Spleen (tissue), 11 donors: ENCODE measurements around the gene CPSF4. TPM values are rescaled to one million over a fixed set of nuclear protein-coding genes. Genes with fewer than 3 reads are reported as not detected.

Experiments
- DNase-seq: peaks from one replicate; pipeline ENCODE4 v3.0.0-alpha.2; 2020
- H3K27ac ChIP-seq, 8 donors: fragments of 200-600 bp; sonication (generic) in 7 of 8; 1 replicate in 4 of 8; 2 replicates in 4 of 8; pipeline versions ENCODE4 v1.5.0 to v1.8.0; 2016 to 2021; ENCODE audit warnings: inconsistent platforms in 4 of 8, mild to moderate bottlenecking in 4 of 8, moderate library complexity in 1 of 8
- H3K27me3 ChIP-seq, 7 donors: fragments of 200-600 bp; sonication (generic) in 6 of 7; replicated peaks in 1 of 7; 1 replicate in 4 of 7; 2 replicates in 3 of 7; pipeline versions ENCODE4 v1.5.0 to v1.8.0; 2016 to 2021; ENCODE audit warnings: inconsistent platforms in 3 of 7, mild to moderate bottlenecking in 1 of 7
- H3K36me3 ChIP-seq, 6 donors: fragments of 200-600 bp; sonication (generic) in 5 of 6; 1 replicate in 4 of 6; 2 replicates in 2 of 6; pipeline versions ENCODE4 v1.5.0 to v1.8.0; 2016 to 2021; ENCODE audit warnings: inconsistent platforms in 2 of 6
- H3K4me1 ChIP-seq, 6 donors: fragments of 200-600 bp; sonication (generic) in 5 of 6; 1 replicate in 3 of 6; 2 replicates in 3 of 6; pipeline versions ENCODE4 v1.5.0 to v1.8.0; 2016 to 2021; ENCODE audit warnings: inconsistent platforms in 3 of 6
- H3K4me3 ChIP-seq, 8 donors: fragments of 200-600 bp; sonication (generic) in 7 of 8; 1 replicate in 4 of 8; 2 replicates in 4 of 8; pipeline versions ENCODE4 v1.5.0 to v1.8.0; 2016 to 2021; ENCODE audit warnings: inconsistent platforms in 4 of 8, mild to moderate bottlenecking in 4 of 8, moderate library complexity in 2 of 8
- H3K9me3 ChIP-seq, 8 donors: fragments of 200-600 bp; sonication (generic) in 7 of 8; 1 replicate in 4 of 8; 2 replicates in 4 of 8; pipeline versions ENCODE4 v1.5.0 to v1.8.0; 2016 to 2021; ENCODE audit warnings: inconsistent platforms in 4 of 8
- CTCF ChIP-seq, 11 experiments: fragments of 200-600 bp in 7 of 11; fragments of 450-650 bp in 4 of 11; sonication (generic) in 4 of 11; IDR thresholded peaks in 8 of 11; conservative IDR thresholded peaks in 3 of 11; 1 replicate in 7 of 11; 2 replicates in 4 of 11; pipeline versions ENCODE4 v1.4.0 to v1.8.0; 2016 to 2021; ENCODE audit warnings: antibody characterized with exemption in 11 of 11, inconsistent platforms in 4 of 11, mild to moderate bottlenecking in 1 of 11
- POLR2A ChIP-seq, 3 donors: fragments of 450-650 bp; IDR thresholded peaks; one replicate each; pipeline ENCODE4 v1.5.1; 2017; ENCODE audit warnings: antibody characterized with exemption in 3 of 3, mild to moderate bottlenecking in 1 of 3
- POLR2AphosphoS5 ChIP-seq, 3 donors: sonication (generic); formaldehyde crosslinking; IDR thresholded peaks; one replicate each; pipeline ENCODE4 v1.5.1; 2017; ENCODE audit warnings: antibody characterized with exemption in 3 of 3
- WGBS, 5 donors: extraction: QIAGEN DNeasy Blood & Tissue Kit in 3 of 5; methylation state at CpG; one replicate each; pipeline versions ENCODE4 v1.1.5 to v1.1.7; 2013 to 2018; 5-methylcytosine and 5-hydroxymethylcytosine counted together
- intact Hi-C: fragments of 100-400 bp; cut with DNase I; formaldehyde crosslinking; loops from one replicate; pipeline ENCODE4 v1.15.0; 2023; ENCODE audit warnings: low total_unique reads
- polyA plus RNA-seq, 3 donors: library from polyadenylated mRNA; stranded (reverse); fragments of 200-250 nt; gene quantifications; one replicate each; pipeline ENCODE4 v1.2.1, GENCODE V29; 2013
- total RNA-seq, 7 donors: library from RNA; depleted of rRNA in 3 of 7; stranded (reverse); fragments of >200 nt in 3 of 7; fragmentation: NEBNext Ultra II Directional in 4 of 7; extraction: Animal tissue kit (Norgen Biotek cat#: 25700) in 4 of 7; gene quantifications; one replicate each; pipeline versions ENCODE4 v1.1.0 to v1.2.1, GENCODE V29; 2016 to 2021
- donor health status: healthy with polysubstance abuse.
- donor health status: DM: no; HTN: no; CAD: no; lungs with moderate emphysema.
- donor health status: DM: no; HTN: no; CAD: no.
- donor health status: Bipolar disorder and iron deficiency.
- donor health status: healthy.
- donor health status: DM: no; HTN: no; CAD: no.
- donor health status: DM: yes; HTN: yes; CAD: no.

CPSF4 gene
- total and polyA plus RNA-seq, 10 donors: 28.7 to 49.6 (median 36.9) TPM

GRCh38 chr7:99493823-99494222 lies 55.1 kb downstream of the CPSF4 start:
- peaks cover 12 to 98% (median 68%) of the 10 kb centered on the region in 6 donors for H3K36me3 ChIP-seq
- peaks cover 7 to 33% (median 30%) of the 10 kb centered on the region in 8 donors for H3K9me3 ChIP-seq
- WGBS, 5 donors: 97 to 100% (median 99%) methylated on average over 6 of the region's 6 CpGs
- TF ChIP-seq POLR2A (IDR thresholded peaks at IDR 0.05): no peak
- TF ChIP-seq CTCF (IDR thresholded peaks at IDR 0.05 in 8 of 11, conservative IDR thresholded peaks at IDR 0.05 in 3 of 11): no peak
- TF ChIP-seq POLR2AphosphoS5 (IDR thresholded peaks at IDR 0.05): no peak
- peaks cover 17 to 34% (median 26%) of the 10 kb centered on the region in 6 donors for H3K4me1 ChIP-seq
- H3K4me3 ChIP-seq: peak overlapping the region in 1 of 8 donors; percentile 13
- H3K27ac ChIP-seq: no peak overlapping the region
- no peaks in the 10 kb centered on the region for H3K27me3 ChIP-seq
- intact Hi-C loops: no loop called here
- no peak for DNase-seq

- DNase-seq: no peak
- Histone ChIP-seq H3K9me3 (peaks cover 7 to 28% (median 26%) of the 10 kb centered on the region in 8 donors), H3K27ac (peak overlapping the region in 5 of 8 donors; percentile 96 to 99 (median 98)), H3K36me3 (peaks cover 12 to 58% (median 48%) of the 10 kb centered on the region in 6 donors), H3K27me3 (no peaks in the 10 kb centered on the region), H3K4me1 (peaks cover 22 to 54% (median 39%) of the 10 kb centered on the region in 6 donors), H3K4me3 (peak overlapping the region; percentile 85 to 99 (median 97))
- 55 to 72% (median 64%) methylated on average over 6 of the region's 6 CpGs for WGBS, 5 donors
- TF ChIP-seq POLR2A (IDR thresholded peaks at IDR 0.05) (no peak), POLR2AphosphoS5 (IDR thresholded peaks at IDR 0.05) (no peak), CTCF (IDR thresholded peaks at IDR 0.05 in 8 of 11, conservative IDR thresholded peaks at IDR 0.05 in 3 of 11) (no peak)
- intact Hi-C loops: no loop called here
Observed at GRCh38 chr7:99497766-99498545, 59.2 kb downstream of the CPSF4 start.

GRCh38 chr7:99498546-99498944 lies 59.8 kb downstream of the CPSF4 start:
- intact Hi-C loops: no loop called here
- peak; percentile 73 for DNase-seq
- H3K9me3 ChIP-seq: peaks cover 5 to 22% (median 21%) of the 10 kb centered on the region in 8 donors
- H3K4me3 ChIP-seq: peak overlapping the region; percentile 85 to 99 (median 97)
- TF ChIP-seq POLR2A (IDR thresholded peaks at IDR 0.05): no peak
- TF ChIP-seq POLR2AphosphoS5 (IDR thresholded peaks at IDR 0.05): no peak
- TF ChIP-seq CTCF (IDR thresholded peaks at IDR 0.05 in 8 of 11, conservative IDR thresholded peaks at IDR 0.05 in 3 of 11): no peak
- peaks cover 11 to 52% (median 42%) of the 10 kb centered on the region in 6 donors for H3K36me3 ChIP-seq
- H3K4me1 ChIP-seq: peaks cover 22 to 56% (median 40%) of the 10 kb centered on the region in 6 donors
- H3K27ac ChIP-seq: peak overlapping the region in 7 of 8 donors; percentile 96 to 100 (median 98)
- H3K27me3 ChIP-seq: no peaks in the 10 kb centered on the region
- WGBS, 5 donors: 62 to 76% (median 74%) methylated on average over 11 of the region's 11 CpGs

- Histone ChIP-seq H3K27me3 (no peaks in the 10 kb centered on the region), H3K27ac (peak overlapping the region; percentile 84 to 100 (median 98)), H3K4me1 (peaks cover 22 to 64% (median 45%) of the 10 kb centered on the region in 6 donors), H3K36me3 (peaks cover 3 to 44% (median 34%) of the 10 kb centered on the region in 6 donors), H3K4me3 (peak overlapping the region; percentile 85 to 99 (median 97)), H3K9me3 (peaks cover 0 to 14% (median 13%) of the 10 kb centered on the region in 8 donors)
- intact Hi-C loops: no loop called here
- WGBS, 5 donors: 0 to 1% (median 0%) methylated on average over 11 to 14 of the region's 14 CpGs
- no peak for DNase-seq
- no peak for TF ChIP-seq CTCF (IDR thresholded peaks at IDR 0.05 in 8 of 11, conservative IDR thresholded peaks at IDR 0.05 in 3 of 11)
- TF ChIP-seq POLR2A (IDR thresholded peaks at IDR 0.05): no peak
- no peak for TF ChIP-seq POLR2AphosphoS5 (IDR thresholded peaks at IDR 0.05)
Observed at GRCh38 chr7:99499371-99499720, 60.6 kb downstream of the CPSF4 start.
